HEK293 (cell line): ENCODE data around the gene CHRM2.

ENCODE experiments used
- BCL11A ChIP-seq: fragments of 450-650 bp; formaldehyde crosslinking; IDR thresholded peaks from 2 replicates; pipeline ENCODE4 v1.5.1; 2016; ENCODE audit warnings: low read depth, missing biosample characterization, missing genetic modification characterization
- ELK4 ChIP-seq: IDR thresholded peaks from 2 replicates; pipeline ENCODE4 v1.6.1; 2011; ENCODE audit warnings: mild to moderate bottlenecking, low read depth, low read length, borderline replicate concordance
- GLI4 ChIP-seq: fragments of 450-650 bp; formaldehyde crosslinking; IDR thresholded peaks from 2 replicates; pipeline ENCODE4 v1.5.1; 2016; ENCODE audit warnings: missing biosample characterization, missing genetic modification characterization
- PRDM1 ChIP-seq: fragments of 450-650 bp; formaldehyde crosslinking; IDR thresholded peaks from 2 replicates; pipeline ENCODE4; 2016; ENCODE audit warnings: missing biosample characterization, missing genetic modification characterization
- YY1 ChIP-seq: fragments of 450-650 bp; formaldehyde crosslinking; IDR thresholded peaks from 2 replicates; pipeline ENCODE4 v1.5.1; 2018; ENCODE audit warnings: missing biosample characterization, missing genetic modification characterization
- ZBTB1 ChIP-seq: fragments of 450-650 bp; formaldehyde crosslinking; IDR thresholded peaks from 2 replicates; pipeline ENCODE4 v1.5.1; 2016; ENCODE audit warnings: missing biosample characterization, missing genetic modification characterization
- ZNF175 ChIP-seq: fragments of 450-650 bp; formaldehyde crosslinking; IDR thresholded peaks from 2 replicates; pipeline ENCODE4 v1.5.1; 2016; ENCODE audit warnings: missing biosample characterization, missing genetic modification characterization
- ZNF239 ChIP-seq: fragments of 450-650 bp; formaldehyde crosslinking; IDR thresholded peaks from 2 replicates; pipeline ENCODE4 v1.5.1; 2016; ENCODE audit warnings: missing biosample characterization, missing genetic modification characterization
- ZNF350 ChIP-seq: fragments of 450-650 bp; formaldehyde crosslinking; IDR thresholded peaks from 2 replicates; pipeline ENCODE4 v1.5.0; 2017; ENCODE audit warnings: missing biosample characterization, mild to moderate bottlenecking, missing genetic modification characterization
- ZNF501 ChIP-seq: fragments of 450-650 bp; formaldehyde crosslinking; IDR thresholded peaks from 2 replicates; pipeline ENCODE4 v1.5.1; 2016; ENCODE audit warnings: missing biosample characterization, missing genetic modification characterization
- TF ChIP-seq, protein P1 (sequence below): fragments of 450-650 bp; formaldehyde crosslinking; IDR thresholded peaks from 2 replicates; pipeline ENCODE4 v1.5.1; 2016; ENCODE audit warnings: missing biosample characterization, missing genetic modification characterization
- TF ChIP-seq, protein P2 (sequence below): fragments of 450-650 bp; formaldehyde crosslinking; IDR thresholded peaks from 2 replicates; pipeline ENCODE4 v1.5.1; 2016; ENCODE audit warnings: missing biosample characterization, missing genetic modification characterization
- TF ChIP-seq, protein P3 (sequence below): fragments of 450-650 bp; formaldehyde crosslinking; IDR thresholded peaks from 2 replicates; pipeline ENCODE4 v1.5.1; 2016; ENCODE audit warnings: missing biosample characterization, missing genetic modification characterization
- TF ChIP-seq, protein P4 (sequence below): fragments of 450-650 bp; formaldehyde crosslinking; IDR thresholded peaks from 2 replicates; pipeline ENCODE4 v1.5.1; 2016; ENCODE audit warnings: missing biosample characterization, missing genetic modification characterization, low read depth

DNA sequence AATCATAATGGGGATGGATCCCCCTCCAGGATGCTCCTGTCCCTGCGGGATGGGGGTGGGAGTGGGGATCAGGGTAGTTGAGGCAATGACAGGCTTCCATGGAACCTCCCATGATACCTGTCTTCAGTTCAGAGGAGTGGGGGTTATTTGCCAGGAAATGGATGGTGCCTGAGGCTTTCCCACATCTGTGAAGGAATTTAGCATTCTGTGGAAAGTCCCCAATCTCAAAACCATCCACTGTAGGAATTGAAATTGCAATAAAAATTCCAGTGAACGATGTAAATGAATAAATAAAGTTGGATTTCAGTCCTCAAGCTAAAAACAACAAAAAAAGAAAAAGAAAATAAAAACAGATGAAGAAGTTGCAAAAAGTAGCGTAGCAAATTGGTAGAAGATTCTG, 81.9 kb downstream of the CHRM2 start:
- TF ChIP-seq GLI4 = no peak
- TF ChIP-seq ZNF175 (tag by site-specific recombination) = no peak
- TF ChIP-seq, protein P1, sequence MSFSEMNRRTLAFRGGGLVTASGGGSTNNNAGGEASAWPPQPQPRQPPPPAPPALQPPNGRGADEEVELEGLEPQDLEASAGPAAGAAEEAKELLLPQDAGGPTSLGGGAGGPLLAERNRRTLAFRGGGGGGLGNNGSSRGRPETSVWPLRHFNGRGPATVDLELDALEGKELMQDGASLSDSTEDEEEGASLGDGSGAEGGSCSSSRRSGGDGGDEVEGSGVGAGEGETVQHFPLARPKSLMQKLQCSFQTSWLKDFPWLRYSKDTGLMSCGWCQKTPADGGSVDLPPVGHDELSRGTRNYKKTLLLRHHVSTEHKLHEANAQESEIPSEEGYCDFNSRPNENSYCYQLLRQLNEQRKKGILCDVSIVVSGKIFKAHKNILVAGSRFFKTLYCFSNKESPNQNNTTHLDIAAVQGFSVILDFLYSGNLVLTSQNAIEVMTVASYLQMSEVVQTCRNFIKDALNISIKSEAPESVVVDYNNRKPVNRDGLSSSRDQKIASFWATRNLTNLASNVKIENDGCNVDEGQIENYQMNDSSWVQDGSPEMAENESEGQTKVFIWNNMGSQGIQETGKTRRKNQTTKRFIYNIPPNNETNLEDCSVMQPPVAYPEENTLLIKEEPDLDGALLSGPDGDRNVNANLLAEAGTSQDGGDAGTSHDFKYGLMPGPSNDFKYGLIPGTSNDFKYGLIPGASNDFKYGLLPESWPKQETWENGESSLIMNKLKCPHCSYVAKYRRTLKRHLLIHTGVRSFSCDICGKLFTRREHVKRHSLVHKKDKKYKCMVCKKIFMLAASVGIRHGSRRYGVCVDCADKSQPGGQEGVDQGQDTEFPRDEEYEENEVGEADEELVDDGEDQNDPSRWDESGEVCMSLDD (tag by site-specific recombination) = no peak
- TF ChIP-seq, protein P2, sequence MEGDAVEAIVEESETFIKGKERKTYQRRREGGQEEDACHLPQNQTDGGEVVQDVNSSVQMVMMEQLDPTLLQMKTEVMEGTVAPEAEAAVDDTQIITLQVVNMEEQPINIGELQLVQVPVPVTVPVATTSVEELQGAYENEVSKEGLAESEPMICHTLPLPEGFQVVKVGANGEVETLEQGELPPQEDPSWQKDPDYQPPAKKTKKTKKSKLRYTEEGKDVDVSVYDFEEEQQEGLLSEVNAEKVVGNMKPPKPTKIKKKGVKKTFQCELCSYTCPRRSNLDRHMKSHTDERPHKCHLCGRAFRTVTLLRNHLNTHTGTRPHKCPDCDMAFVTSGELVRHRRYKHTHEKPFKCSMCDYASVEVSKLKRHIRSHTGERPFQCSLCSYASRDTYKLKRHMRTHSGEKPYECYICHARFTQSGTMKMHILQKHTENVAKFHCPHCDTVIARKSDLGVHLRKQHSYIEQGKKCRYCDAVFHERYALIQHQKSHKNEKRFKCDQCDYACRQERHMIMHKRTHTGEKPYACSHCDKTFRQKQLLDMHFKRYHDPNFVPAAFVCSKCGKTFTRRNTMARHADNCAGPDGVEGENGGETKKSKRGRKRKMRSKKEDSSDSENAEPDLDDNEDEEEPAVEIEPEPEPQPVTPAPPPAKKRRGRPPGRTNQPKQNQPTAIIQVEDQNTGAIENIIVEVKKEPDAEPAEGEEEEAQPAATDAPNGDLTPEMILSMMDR (tag by site-specific recombination) = no peak
- no peak for TF ChIP-seq PRDM1 (tag by site-specific recombination)
- TF ChIP-seq, protein P3, sequence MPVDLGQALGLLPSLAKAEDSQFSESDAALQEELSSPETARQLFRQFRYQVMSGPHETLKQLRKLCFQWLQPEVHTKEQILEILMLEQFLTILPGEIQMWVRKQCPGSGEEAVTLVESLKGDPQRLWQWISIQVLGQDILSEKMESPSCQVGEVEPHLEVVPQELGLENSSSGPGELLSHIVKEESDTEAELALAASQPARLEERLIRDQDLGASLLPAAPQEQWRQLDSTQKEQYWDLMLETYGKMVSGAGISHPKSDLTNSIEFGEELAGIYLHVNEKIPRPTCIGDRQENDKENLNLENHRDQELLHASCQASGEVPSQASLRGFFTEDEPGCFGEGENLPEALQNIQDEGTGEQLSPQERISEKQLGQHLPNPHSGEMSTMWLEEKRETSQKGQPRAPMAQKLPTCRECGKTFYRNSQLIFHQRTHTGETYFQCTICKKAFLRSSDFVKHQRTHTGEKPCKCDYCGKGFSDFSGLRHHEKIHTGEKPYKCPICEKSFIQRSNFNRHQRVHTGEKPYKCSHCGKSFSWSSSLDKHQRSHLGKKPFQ (tag by site-specific recombination) = no peak
- no peak for TF ChIP-seq ZBTB1 (tag by site-specific recombination)
- TF ChIP-seq YY1 = no peak
- no peak for TF ChIP-seq ELK4
- TF ChIP-seq ZNF239 (tag by site-specific recombination) = no peak
- no peak for TF ChIP-seq ZNF350 (tag by site-specific recombination)
- TF ChIP-seq, protein P4, sequence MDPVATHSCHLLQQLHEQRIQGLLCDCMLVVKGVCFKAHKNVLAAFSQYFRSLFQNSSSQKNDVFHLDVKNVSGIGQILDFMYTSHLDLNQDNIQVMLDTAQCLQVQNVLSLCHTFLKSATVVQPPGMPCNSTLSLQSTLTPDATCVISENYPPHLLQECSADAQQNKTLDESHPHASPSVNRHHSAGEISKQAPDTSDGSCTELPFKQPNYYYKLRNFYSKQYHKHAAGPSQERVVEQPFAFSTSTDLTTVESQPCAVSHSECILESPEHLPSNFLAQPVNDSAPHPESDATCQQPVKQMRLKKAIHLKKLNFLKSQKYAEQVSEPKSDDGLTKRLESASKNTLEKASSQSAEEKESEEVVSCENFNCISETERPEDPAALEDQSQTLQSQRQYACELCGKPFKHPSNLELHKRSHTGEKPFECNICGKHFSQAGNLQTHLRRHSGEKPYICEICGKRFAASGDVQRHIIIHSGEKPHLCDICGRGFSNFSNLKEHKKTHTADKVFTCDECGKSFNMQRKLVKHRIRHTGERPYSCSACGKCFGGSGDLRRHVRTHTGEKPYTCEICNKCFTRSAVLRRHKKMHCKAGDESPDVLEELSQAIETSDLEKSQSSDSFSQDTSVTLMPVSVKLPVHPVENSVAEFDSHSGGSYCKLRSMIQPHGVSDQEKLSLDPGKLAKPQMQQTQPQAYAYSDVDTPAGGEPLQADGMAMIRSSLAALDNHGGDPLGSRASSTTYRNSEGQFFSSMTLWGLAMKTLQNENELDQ (tag by site-specific recombination) = no peak
- no peak for TF ChIP-seq ZNF501
- TF ChIP-seq BCL11A (tag by site-specific recombination) = no peak
